HCT116 (cell line): Measurements from ENCODE around the gene TEAD1. TPM values are rescaled to one million over a fixed set of nuclear protein-coding genes. Genes with fewer than 3 reads are reported as not detected.

Source experiments
- ATAC-seq: fragments of 200-7000 bp; cut with Tn5 transposase; 2 replicates; pipeline ENCODE4 v1.9.1; 2020; ENCODE audit warnings: mild to moderate bottlenecking, moderate library complexity
- BruUV-seq: library from RNA; stranded (reverse); fragments of 400-500 nt; replicated peaks from 2 replicates; lab custom pipeline; 2021; lab: Mats Ljungman, UMichigan
- CTCF ChIA-PET: fragments of 300-600 bp; sonication (Branson Sonifier 250); formaldehyde crosslinking; loops from one replicate; lab custom pipeline; 2021; ENCODE audit warnings: antibody characterized with exemption; lab: Charles Lee
- POLR2A ChIA-PET: fragments of 300-600, 350-600 bp; sonication (Branson Sonifier 250); formaldehyde crosslinking; loops from one replicate; lab custom pipeline; 2021; ENCODE audit warnings: antibody characterized with exemption; lab: Charles Lee
- RAD21 ChIA-PET, 2 experiments: fragments of 300-600 bp; sonication (Branson Sonifier 250); formaldehyde crosslinking; loops; one replicate each; lab custom pipeline; 2023; ENCODE audit warnings: low total read pairs in 2 of 2; ENCODE audit not compliant: uncharacterized antibody in 2 of 2, unreplicated experiment in 2 of 2, low non-redundant PET in 1 of 2; lab: Charles Lee
- DNase-seq: peaks from one replicate; pipeline ENCODE4 v3.0.0-alpha.2; 2010; ENCODE audit warnings: low read depth, low spot score
- H2AFZ ChIP-seq: fragments of 200-600 bp; shearing (Covaris generic), sonication (generic); 2 replicates; pipeline ENCODE4 v1.6.1; 2017; ENCODE audit warnings: low read depth, mixed run types, mixed read lengths, antibody characterized with exemption, low read length; ENCODE audit not compliant: poor library complexity, severe bottlenecking
- H3K27ac ChIP-seq: 2 replicates; pipeline ENCODE4 v1.5.1; 2012; ENCODE audit warnings: low read depth, low read length
- H3K27me3 ChIP-seq: fragments of 200-600 bp; sonication (generic); 2 replicates; pipeline ENCODE4 v1.6.1; 2016; ENCODE audit warnings: mixed run types, low read length, mixed read lengths; ENCODE audit not compliant: insufficient read depth
- H3K36me3 ChIP-seq, 2 experiments: fragments of 200-500 bp in 1 of 2; fragments of 200-600 bp in 1 of 2; sonication (Bioruptor generic) in 1 of 2; sonication (generic) in 1 of 2; 2 replicates each; pipeline versions ENCODE4 v1.5.1 to v1.6.1; 2014 to 2016; ENCODE audit warnings: low read length in 2 of 2, inconsistent platforms in 1 of 2, mixed read lengths in 1 of 2, mixed run types in 1 of 2; ENCODE audit not compliant: insufficient read depth in 2 of 2, control insufficient read depth in 1 of 2
- H3K4me1 ChIP-seq, 2 experiments: fragments of 200-600 bp in 1 of 2; sonication (generic) in 1 of 2; 2 replicates each; pipeline versions ENCODE4 v1.5.1 to v1.6.1; 2012 to 2017; ENCODE audit warnings: low read length in 2 of 2, inconsistent platforms in 1 of 2, mild to moderate bottlenecking in 1 of 2, mixed read lengths in 1 of 2, mixed run types in 1 of 2, moderate library complexity in 1 of 2; ENCODE audit not compliant: insufficient read depth in 2 of 2, control insufficient read depth in 1 of 2
- H3K4me2 ChIP-seq: fragments of 200-600 bp; sonication (generic); 2 replicates; pipeline ENCODE4 v1.6.1; 2017; ENCODE audit warnings: mixed run types, low read length, mixed read lengths
- H3K4me3 ChIP-seq, 2 experiments: fragments of 200-600 bp in 1 of 2; sonication (generic) in 1 of 2; replicated peaks in 1 of 2; 2 replicates each; pipeline ENCODE4 v1.5.1; 2011 to 2016; ENCODE audit warnings: low read length in 2 of 2, control low read depth in 1 of 2, low read depth in 1 of 2, mild to moderate bottlenecking in 1 of 2, mixed read lengths in 1 of 2, mixed run types in 1 of 2
- H3K79me2 ChIP-seq: fragments of 200-600 bp; sonication (generic); 2 replicates; pipeline ENCODE4 v1.6.1; 2017; ENCODE audit warnings: mild to moderate bottlenecking, mixed run types, low read length, moderate library complexity, mixed read lengths; ENCODE audit not compliant: insufficient read depth
- H3K9ac ChIP-seq: fragments of 200-600 bp; sonication (generic); 2 replicates; pipeline ENCODE4 v1.6.1; 2016; ENCODE audit warnings: low read length, mixed read lengths
- H3K9me2 ChIP-seq: fragments of 200-600 bp; sonication (generic), shearing (Covaris generic); 2 replicates; pipeline ENCODE4 v1.6.1; 2017; ENCODE audit warnings: mixed run types, mild to moderate bottlenecking, moderate library complexity; ENCODE audit not compliant: insufficient read depth
- H3K9me3 ChIP-seq, 2 experiments: fragments of 200-500 bp in 1 of 2; fragments of 200-600 bp in 1 of 2; sonication (Bioruptor generic) in 1 of 2; sonication (generic) in 1 of 2; 2 replicates each; pipeline ENCODE4 v1.6.1; 2014 to 2017; ENCODE audit warnings: low read length in 2 of 2, mixed read lengths in 2 of 2, inconsistent platforms in 1 of 2, low read depth in 1 of 2, mild to moderate bottlenecking in 1 of 2, mixed run types in 1 of 2, moderate library complexity in 1 of 2; ENCODE audit not compliant: control insufficient read depth in 1 of 2, insufficient read depth in 1 of 2
- H4K20me1 ChIP-seq: fragments of 200-600 bp; sonication (generic), shearing (Covaris generic); 2 replicates; pipeline ENCODE4 v1.6.1; 2017; ENCODE audit warnings: mixed run types, mild to moderate bottlenecking, moderate library complexity; ENCODE audit not compliant: insufficient read depth
- ATF3 ChIP-seq: IDR thresholded peaks from 2 replicates; pipeline ENCODE4 v1.6.1; 2012
- CBX3 ChIP-seq: IDR thresholded peaks from 2 replicates; pipeline ENCODE4 v1.6.1; 2012; ENCODE audit warnings: low read depth
- CEBPB ChIP-seq: IDR thresholded peaks from 2 replicates; pipeline ENCODE4 v1.6.1; 2012; ENCODE audit warnings: low read depth
- ELF1 ChIP-seq: IDR thresholded peaks from 2 replicates; pipeline ENCODE4 v1.6.1; 2012; ENCODE audit warnings: low read depth, borderline replicate concordance
- EZH2 ChIP-seq: fragments of 200-600 bp; sonication (generic); IDR thresholded peaks from 2 replicates; pipeline ENCODE4 v1.6.1; 2017; ENCODE audit warnings: antibody characterized with exemption, mixed run types
- EZH2phosphoT487 ChIP-seq: fragments of 200-600 bp; IDR thresholded peaks from 2 replicates; pipeline ENCODE4 v1.6.1; 2018; ENCODE audit warnings: antibody characterized with exemption, borderline replicate concordance
- FOSL1 ChIP-seq: IDR thresholded peaks from 2 replicates; pipeline ENCODE4 v1.6.1; 2012; ENCODE audit warnings: low read depth
- MAX ChIP-seq: IDR thresholded peaks from 2 replicates; pipeline ENCODE4 v1.6.1; 2012
- POLR2AphosphoS5 ChIP-seq: IDR thresholded peaks from 2 replicates; pipeline ENCODE4 v1.6.1; 2011; ENCODE audit warnings: mild to moderate bottlenecking, low read depth, low read length, moderate library complexity
- SIN3A ChIP-seq: IDR thresholded peaks from 2 replicates; pipeline ENCODE4 v1.6.1; 2012; ENCODE audit warnings: low read depth
- SRF ChIP-seq: IDR thresholded peaks from 2 replicates; pipeline ENCODE4 v1.6.1; 2012; ENCODE audit warnings: low read depth
- TCF7L2 ChIP-seq: IDR thresholded peaks from 2 replicates; pipeline ENCODE4 v1.7.0; 2011; ENCODE audit warnings: borderline replicate concordance, inconsistent platforms; ENCODE audit not compliant: insufficient read depth, insufficient read length; ENCODE audit errors: extremely low read depth
- YY1 ChIP-seq: IDR thresholded peaks from 2 replicates; pipeline ENCODE4 v1.6.1; 2011; ENCODE audit warnings: low read length, low read depth, moderate library complexity, mild to moderate bottlenecking; ENCODE audit not compliant: insufficient replicate concordance; ENCODE audit errors: extremely low read depth
- ZFX ChIP-seq: fragments of 450-650 bp; IDR thresholded peaks from 2 replicates; pipeline ENCODE4 v1.6.1; 2017
- intact Hi-C: fragments of 100-400 bp; cut with micrococcal nuclease; formaldehyde crosslinking; loops from 2 replicates; pipeline ENCODE4 v1.10.0; 2022
- total RNA-seq: library from RNA; stranded (reverse); gene quantifications from one replicate; pipeline ENCODE4 v1.2.1, GENCODE V29; 2021; ENCODE audit not compliant: unreplicated experiment
- TF ChIP-seq, protein P1 (sequence below), 3 experiments: fragments of 200-600 bp in 1 of 3; sonication (generic) in 1 of 3; IDR thresholded peaks in 2 of 3; conservative IDR thresholded peaks in 1 of 3; 2 replicates each; pipeline ENCODE4 v1.5.1; 2012 to 2017; ENCODE audit warnings: low read depth in 2 of 3, low read length in 2 of 3, antibody characterized with exemption in 1 of 3, borderline replicate concordance in 1 of 3, control low read depth in 1 of 3, mild to moderate bottlenecking in 1 of 3, mixed read lengths in 1 of 3, mixed run types in 1 of 3, moderate library complexity in 1 of 3; ENCODE audit not compliant: insufficient read depth in 1 of 3
- TF ChIP-seq, protein P2 (sequence below): IDR thresholded peaks from 2 replicates; pipeline ENCODE4 v1.6.1; 2011; ENCODE audit warnings: mild to moderate bottlenecking, low read length, moderate library complexity; ENCODE audit not compliant: insufficient replicate concordance; ENCODE audit errors: extremely low read depth

Gene TEAD1
- total RNA-seq, 1 experiment from 2014 or later = 103 TPM

- Histone ChIP-seq H3K4me2 (no peak overlapping the region), H3K27me3 (no peaks in the 10 kb centered on the region), H3K9ac (no peak overlapping the region), H3K27ac (no peak overlapping the region), H3K36me3 (no peaks in the 10 kb centered on the region), H3K9me3 (no peaks in the 10 kb centered on the region), H3K4me3 (no peak overlapping the region), H3K79me2 (no peaks in the 10 kb centered on the region), H4K20me1 (no peaks in the 10 kb centered on the region), H3K4me1 (peaks cover 0 to 20% of the 10 kb centered on the region in 2 experiments; a peak in 1 of 4 replicates), H2AFZ (no peak overlapping the region), H3K9me2 (no peaks in the 10 kb centered on the region)
- no peak for ATAC-seq
- ChIA-PET POLR2A (no interaction called here), CTCF (no interaction called here), RAD21 (no interaction called here)
- no peak for DNase-seq
- intact Hi-C loops = loop anchor here (10.0 kb wide), 1 partner anchor 416 kb away; no protein-coding TSS in a partner anchor
- no TSS peak for BruUV-seq
- no peak for TF ChIP-seq TCF7L2
- no peak for TF ChIP-seq POLR2AphosphoS5
- no peak for TF ChIP-seq ZFX
- TF ChIP-seq ELF1 = no peak
Measured at GRCh38 chr11:12968826-12969225, 294.6 kb downstream of the TEAD1 start.

- Histone ChIP-seq H4K20me1 (no peaks in the 10 kb centered on the region), H3K4me3 (no peak overlapping the region), H2AFZ (no peak overlapping the region), H3K79me2 (no peaks in the 10 kb centered on the region), H3K9me2 (no peaks in the 10 kb centered on the region), H3K4me1 (peaks cover 0 to 13% of the 10 kb centered on the region in 2 experiments; a peak in 1 of 4 replicates), H3K9ac (no peak overlapping the region), H3K27me3 (no peaks in the 10 kb centered on the region), H3K9me3 (no peaks in the 10 kb centered on the region), H3K36me3 (no peaks in the 10 kb centered on the region), H3K4me2 (no peak overlapping the region), H3K27ac (no peak overlapping the region)
- ChIA-PET POLR2A (no interaction called here), CTCF (interaction anchor here (3.7 kb wide), 1 partner anchor 8 kb away, joined by 28 read pairs; no protein-coding TSS in a partner anchor), RAD21 (no interaction called here)
- no peak for DNase-seq
- no TSS peak for BruUV-seq
- intact Hi-C loops = no loop called here
- no peak for ATAC-seq
- no peak for TF ChIP-seq SIN3A
- no peak for TF ChIP-seq ATF3
- no peak for TF ChIP-seq POLR2AphosphoS5
- no peak for TF ChIP-seq MAX
- no peak for TF ChIP-seq CEBPB
- no peak for TF ChIP-seq FOSL1
- TF ChIP-seq CBX3 = no peak
- no peak for TF ChIP-seq SRF
- TF ChIP-seq YY1 = no peak
- TF ChIP-seq EZH2 = no peak
- TF ChIP-seq, protein P1, sequence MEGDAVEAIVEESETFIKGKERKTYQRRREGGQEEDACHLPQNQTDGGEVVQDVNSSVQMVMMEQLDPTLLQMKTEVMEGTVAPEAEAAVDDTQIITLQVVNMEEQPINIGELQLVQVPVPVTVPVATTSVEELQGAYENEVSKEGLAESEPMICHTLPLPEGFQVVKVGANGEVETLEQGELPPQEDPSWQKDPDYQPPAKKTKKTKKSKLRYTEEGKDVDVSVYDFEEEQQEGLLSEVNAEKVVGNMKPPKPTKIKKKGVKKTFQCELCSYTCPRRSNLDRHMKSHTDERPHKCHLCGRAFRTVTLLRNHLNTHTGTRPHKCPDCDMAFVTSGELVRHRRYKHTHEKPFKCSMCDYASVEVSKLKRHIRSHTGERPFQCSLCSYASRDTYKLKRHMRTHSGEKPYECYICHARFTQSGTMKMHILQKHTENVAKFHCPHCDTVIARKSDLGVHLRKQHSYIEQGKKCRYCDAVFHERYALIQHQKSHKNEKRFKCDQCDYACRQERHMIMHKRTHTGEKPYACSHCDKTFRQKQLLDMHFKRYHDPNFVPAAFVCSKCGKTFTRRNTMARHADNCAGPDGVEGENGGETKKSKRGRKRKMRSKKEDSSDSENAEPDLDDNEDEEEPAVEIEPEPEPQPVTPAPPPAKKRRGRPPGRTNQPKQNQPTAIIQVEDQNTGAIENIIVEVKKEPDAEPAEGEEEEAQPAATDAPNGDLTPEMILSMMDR (IDR thresholded peaks at IDR 0.05 in 2 of 3, conservative IDR thresholded peaks at IDR 0.05 in 1 of 3; ENCODE audit: borderline replicate concordance in 1 of 3, insufficient read depth in 1 of 3, low read depth in 2 of 3, low read length in 2 of 3) = no peak
- TF ChIP-seq, protein P2, sequence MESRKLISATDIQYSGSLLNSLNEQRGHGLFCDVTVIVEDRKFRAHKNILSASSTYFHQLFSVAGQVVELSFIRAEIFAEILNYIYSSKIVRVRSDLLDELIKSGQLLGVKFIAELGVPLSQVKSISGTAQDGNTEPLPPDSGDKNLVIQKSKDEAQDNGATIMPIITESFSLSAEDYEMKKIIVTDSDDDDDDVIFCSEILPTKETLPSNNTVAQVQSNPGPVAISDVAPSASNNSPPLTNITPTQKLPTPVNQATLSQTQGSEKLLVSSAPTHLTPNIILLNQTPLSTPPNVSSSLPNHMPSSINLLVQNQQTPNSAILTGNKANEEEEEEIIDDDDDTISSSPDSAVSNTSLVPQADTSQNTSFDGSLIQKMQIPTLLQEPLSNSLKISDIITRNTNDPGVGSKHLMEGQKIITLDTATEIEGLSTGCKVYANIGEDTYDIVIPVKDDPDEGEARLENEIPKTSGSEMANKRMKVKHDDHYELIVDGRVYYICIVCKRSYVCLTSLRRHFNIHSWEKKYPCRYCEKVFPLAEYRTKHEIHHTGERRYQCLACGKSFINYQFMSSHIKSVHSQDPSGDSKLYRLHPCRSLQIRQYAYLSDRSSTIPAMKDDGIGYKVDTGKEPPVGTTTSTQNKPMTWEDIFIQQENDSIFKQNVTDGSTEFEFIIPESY = no peak
- TF ChIP-seq ELF1 = no peak
- TF ChIP-seq TCF7L2 = no peak
- no peak for TF ChIP-seq EZH2phosphoT487
Measured at GRCh38 chr11:12971955-12972354, 297.7 kb downstream of the TEAD1 start.
